ACC112 (cell line): Measurements from ENCODE around the gene LDB3.

Experiments
- H2AFZ ChIP-seq: fragments of 200-600 bp; sonication (generic); one replicate; pipeline ENCODE4 v1.6.0; 2017; ENCODE audit warnings: antibody characterized with exemption, low read length; ENCODE audit not compliant: unreplicated experiment
- H3K27ac ChIP-seq: fragments of 200-600 bp; sonication (generic); 2 replicates; pipeline ENCODE4 v1.5.1; 2014; ENCODE audit warnings: low read depth, mild to moderate bottlenecking, antibody characterized with exemption, low read length, moderate library complexity
- H3K27me3 ChIP-seq: fragments of 200-600 bp; sonication (generic); 2 replicates; pipeline ENCODE4 v1.6.1; 2014; ENCODE audit warnings: mild to moderate bottlenecking, antibody characterized with exemption, low read length, moderate library complexity, mixed read lengths; ENCODE audit not compliant: insufficient read depth
- H3K36me3 ChIP-seq: fragments of 200-600 bp; sonication (generic); 2 replicates; pipeline ENCODE4 v1.6.1; 2016; ENCODE audit warnings: mild to moderate bottlenecking, antibody characterized with exemption, low read length, moderate library complexity, mixed read lengths; ENCODE audit not compliant: insufficient read depth
- H3K4me1 ChIP-seq: fragments of 200-600 bp; sonication (generic); one replicate; pipeline ENCODE4 v1.6.1; 2016; ENCODE audit warnings: low read length, mixed read lengths; ENCODE audit not compliant: insufficient read depth, unreplicated experiment, control insufficient read depth
- H3K4me3 ChIP-seq: fragments of 200-600 bp; sonication (generic); 2 replicates; pipeline ENCODE4 v1.5.1; 2014; ENCODE audit warnings: mild to moderate bottlenecking, low read depth, low read length
- H3K79me2 ChIP-seq: fragments of 200-600 bp; sonication (generic); one replicate; pipeline ENCODE4 v1.6.0; 2016; ENCODE audit warnings: low read length; ENCODE audit not compliant: control insufficient read depth, unreplicated experiment, insufficient read depth

The LDB3 gene

DNA sequence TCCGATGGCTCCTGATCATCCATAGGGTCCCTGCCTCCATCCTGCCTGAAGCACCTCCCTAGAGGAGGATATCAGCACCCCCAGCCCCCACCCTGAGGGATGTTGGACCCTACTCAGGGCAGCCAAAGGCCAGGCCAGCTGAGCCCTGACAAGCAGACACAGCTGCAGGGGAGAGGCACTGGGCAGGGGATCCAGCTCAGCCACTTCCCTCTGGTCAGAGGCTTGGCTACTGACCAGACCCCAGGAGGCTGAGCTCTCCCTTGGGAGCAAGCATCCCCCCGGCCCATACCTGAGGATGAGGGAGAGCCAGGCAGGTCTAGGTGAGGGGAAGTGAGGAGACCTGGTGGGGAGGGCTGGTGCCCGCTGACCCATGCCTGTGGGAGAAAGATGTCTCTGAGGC, 6.6 kb downstream of the LDB3 start:
- no peak overlapping the region for H3K4me3 ChIP-seq
- H3K36me3 ChIP-seq = no peaks in the 10 kb centered on the region
- H3K27ac ChIP-seq = no peak overlapping the region
- no peaks in the 10 kb centered on the region for H3K27me3 ChIP-seq
- H3K79me2 ChIP-seq = no peaks in the 10 kb centered on the region
- no peaks in the 10 kb centered on the region for H3K4me1 ChIP-seq
- H2AFZ ChIP-seq = no peak overlapping the region

DNA sequence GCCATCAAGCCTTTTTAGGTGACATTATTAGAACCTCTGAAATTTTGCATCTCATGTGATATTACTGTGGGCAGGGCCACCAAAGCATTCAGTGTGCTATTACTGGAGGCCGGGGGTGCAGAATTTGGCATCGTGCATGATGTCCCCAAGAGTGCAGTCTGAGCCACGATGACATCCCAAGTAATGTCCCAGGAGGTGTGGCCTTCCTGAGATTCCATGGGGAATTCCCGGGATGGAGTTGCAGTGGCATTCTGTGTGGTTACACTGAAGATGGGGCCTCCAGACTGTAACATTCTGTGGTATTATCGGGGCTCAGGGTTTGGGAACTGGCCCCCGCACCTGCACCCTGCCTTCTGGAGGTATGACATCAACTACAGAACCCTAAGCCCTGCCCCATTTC, 9.1 kb downstream of the LDB3 start:
- Histone ChIP-seq H2AFZ (no peak overlapping the region), H3K27me3 (no peaks in the 10 kb centered on the region), H3K27ac (no peak overlapping the region), H3K4me3 (no peak overlapping the region), H3K4me1 (no peaks in the 10 kb centered on the region), H3K79me2 (no peaks in the 10 kb centered on the region), H3K36me3 (no peaks in the 10 kb centered on the region)

DNA sequence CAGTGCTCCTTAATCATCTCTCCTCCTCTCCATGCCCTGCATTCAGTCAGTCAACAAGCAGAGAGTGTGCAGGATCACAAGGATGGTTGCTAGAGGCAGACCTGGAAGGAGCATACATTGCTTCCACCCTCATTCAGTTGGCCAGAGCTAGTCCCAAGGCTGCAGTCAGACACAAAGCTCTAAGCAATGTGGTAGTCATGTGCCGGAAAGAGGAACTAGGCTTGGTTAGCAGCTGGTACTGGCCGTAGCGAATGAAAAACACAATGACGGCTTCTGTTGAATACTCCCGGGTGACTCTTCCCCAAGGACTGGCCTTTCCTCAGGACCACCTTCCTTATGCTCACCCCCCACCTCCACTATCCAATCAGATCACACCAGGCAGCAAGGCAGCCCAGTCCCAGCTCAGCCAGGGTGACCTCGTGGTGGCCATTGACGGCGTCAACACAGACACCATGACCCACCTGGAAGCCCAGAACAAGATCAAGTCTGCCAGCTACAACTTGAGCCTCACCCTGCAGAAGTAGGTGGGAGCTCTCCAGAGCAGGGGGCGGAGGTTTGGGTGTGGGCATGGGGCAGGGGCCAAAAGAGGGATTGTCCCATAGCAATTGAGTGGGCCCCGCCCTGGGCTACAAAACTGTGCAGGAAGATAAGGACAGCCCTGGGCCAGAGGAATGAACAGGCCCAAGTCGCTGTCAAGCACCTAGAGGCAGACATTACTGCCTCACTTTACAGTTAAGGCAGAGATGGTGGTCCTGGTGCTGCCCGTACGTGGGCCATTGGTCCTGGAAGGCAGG, 10.9 kb downstream of the LDB3 start:
- Histone ChIP-seq H3K36me3 (no peaks in the 10 kb centered on the region), H2AFZ (no peak overlapping the region), H3K27me3 (no peaks in the 10 kb centered on the region), H3K27ac (no peak overlapping the region), H3K4me3 (no peak overlapping the region), H3K4me1 (no peaks in the 10 kb centered on the region), H3K79me2 (no peaks in the 10 kb centered on the region)

DNA sequence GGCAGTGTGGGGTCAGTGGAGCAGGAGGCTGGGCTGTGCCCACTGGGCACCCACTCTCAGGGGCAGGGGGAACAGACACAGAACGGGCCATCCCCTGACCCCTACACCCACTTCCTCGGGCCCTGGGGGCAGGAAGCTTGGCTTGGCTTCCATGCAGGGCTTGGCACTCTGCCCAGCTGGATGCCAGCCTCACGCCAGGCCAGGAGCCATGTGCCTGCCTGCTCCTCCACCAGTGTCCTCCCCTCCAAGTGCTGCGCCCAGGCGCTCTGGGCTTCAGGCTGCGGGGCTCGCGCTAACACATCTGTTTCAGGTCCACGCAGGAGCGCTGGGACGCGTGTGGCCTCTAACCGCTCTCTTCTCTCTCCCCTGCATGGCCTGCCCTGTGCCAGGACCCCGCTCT, 12.7 kb downstream of the LDB3 start:
- H2AFZ ChIP-seq = no peak overlapping the region
- H3K27ac ChIP-seq = no peak overlapping the region
- H3K27me3 ChIP-seq = no peaks in the 10 kb centered on the region
- H3K36me3 ChIP-seq = no peaks in the 10 kb centered on the region
- no peak overlapping the region for H3K4me3 ChIP-seq
- H3K79me2 ChIP-seq = no peaks in the 10 kb centered on the region
- H3K4me1 ChIP-seq = no peaks in the 10 kb centered on the region

DNA sequence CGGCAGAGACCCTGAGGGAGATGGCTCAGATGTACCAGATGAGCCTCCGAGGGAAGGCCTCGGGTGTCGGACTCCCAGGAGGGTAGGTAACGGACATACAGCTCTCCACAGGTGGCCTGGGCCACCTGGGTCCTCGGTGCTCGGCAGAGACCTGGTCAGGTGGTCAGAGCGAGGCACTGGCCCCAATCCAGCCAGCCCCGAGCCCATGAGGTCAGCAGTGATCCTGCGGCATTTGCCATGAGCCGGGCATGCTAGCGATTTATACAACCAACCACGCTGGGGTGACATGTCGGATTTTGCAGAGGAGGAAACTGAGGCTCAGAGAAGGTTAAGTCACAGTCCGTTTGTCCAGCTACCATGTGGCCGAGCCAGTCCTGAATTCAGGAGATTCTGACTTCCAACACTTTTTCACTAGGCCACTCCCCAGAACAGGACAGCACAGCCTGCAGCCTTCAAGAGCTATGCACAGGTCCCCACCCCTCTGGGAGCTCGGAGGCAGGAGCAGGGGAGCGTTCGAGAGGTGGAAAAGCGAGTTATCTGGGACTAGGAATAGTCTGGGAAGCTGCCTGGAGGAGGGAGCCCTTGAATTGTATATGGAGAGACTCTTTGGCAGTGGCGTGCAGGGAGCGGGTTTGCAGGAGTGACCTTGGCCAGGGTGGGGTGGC, 13.5 kb downstream of the LDB3 start:
- Histone ChIP-seq H3K4me1 (no peaks in the 10 kb centered on the region), H3K79me2 (no peaks in the 10 kb centered on the region), H2AFZ (no peak overlapping the region), H3K4me3 (no peak overlapping the region), H3K36me3 (no peaks in the 10 kb centered on the region), H3K27ac (no peak overlapping the region), H3K27me3 (no peaks in the 10 kb centered on the region)

DNA sequence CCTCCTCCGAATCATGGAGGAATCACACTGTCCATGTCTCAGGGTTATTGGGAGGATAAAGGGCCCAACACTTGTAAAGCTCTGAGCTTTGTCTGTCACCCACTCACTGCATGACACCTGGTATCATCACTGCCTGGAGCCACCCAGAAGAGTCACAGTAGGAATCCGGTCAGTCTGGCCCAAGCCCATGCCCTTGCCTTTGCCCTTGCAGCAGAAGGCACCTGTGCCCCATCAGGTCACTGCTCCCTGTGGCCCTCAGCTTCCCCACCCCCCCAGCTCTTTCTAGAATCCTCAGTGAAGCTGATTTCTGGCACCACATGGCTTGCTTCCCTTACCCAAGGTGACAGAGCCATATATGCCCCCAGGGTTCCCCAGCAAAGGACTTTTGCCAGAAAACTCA, 14.4 kb downstream of the LDB3 start:
- no peak overlapping the region for H2AFZ ChIP-seq
- no peaks in the 10 kb centered on the region for H3K79me2 ChIP-seq
- no peaks in the 10 kb centered on the region for H3K27me3 ChIP-seq
- H3K4me1 ChIP-seq = peaks cover under 1% of the 10 kb centered on the region
- no peaks in the 10 kb centered on the region for H3K36me3 ChIP-seq
- H3K4me3 ChIP-seq = no peak overlapping the region
- no peak overlapping the region for H3K27ac ChIP-seq

DNA sequence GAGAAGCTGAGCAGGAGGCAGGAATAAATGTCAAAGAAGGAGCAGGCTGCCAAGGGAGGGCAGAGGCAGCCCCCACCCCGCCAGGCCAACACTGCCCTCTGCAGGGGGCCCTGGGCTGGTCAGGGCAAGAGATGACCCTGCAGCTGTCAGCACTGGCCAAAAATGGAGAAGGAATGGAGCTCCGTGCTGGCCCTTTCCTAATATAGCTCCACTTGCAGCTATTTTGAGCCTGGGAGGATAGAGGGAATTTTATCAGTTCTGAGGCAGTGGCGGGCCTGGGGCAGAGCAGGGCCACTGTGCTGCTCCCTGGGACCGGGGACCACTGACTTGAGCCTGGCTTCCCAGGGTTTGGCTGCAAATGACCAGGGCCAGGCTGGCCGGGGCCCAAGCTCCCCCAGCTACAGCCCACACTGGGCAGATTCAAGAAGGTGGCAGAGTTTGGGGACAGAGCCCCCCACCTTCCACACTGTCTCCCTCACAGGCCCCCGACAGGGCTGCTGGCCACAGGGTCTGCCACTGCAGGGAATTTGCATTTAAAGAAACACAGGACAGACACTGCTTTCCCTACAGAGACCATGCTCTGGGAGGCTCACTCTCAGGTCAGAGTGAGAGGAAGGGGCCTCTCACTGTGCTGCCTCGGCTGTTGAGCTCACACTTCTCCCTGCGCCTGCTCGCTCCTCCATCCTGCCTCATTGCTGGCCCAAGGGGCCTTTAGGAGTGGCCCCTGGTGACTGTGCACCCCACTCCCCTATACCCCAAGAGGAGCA, 16.2 kb downstream of the LDB3 start:
- H3K79me2 ChIP-seq = no peaks in the 10 kb centered on the region
- H3K27me3 ChIP-seq = no peaks in the 10 kb centered on the region
- H3K4me3 ChIP-seq = no peak overlapping the region
- no peak overlapping the region for H3K27ac ChIP-seq
- peaks cover 5% of the 10 kb centered on the region for H3K4me1 ChIP-seq
- no peak overlapping the region for H2AFZ ChIP-seq
- H3K36me3 ChIP-seq = no peaks in the 10 kb centered on the region

DNA sequence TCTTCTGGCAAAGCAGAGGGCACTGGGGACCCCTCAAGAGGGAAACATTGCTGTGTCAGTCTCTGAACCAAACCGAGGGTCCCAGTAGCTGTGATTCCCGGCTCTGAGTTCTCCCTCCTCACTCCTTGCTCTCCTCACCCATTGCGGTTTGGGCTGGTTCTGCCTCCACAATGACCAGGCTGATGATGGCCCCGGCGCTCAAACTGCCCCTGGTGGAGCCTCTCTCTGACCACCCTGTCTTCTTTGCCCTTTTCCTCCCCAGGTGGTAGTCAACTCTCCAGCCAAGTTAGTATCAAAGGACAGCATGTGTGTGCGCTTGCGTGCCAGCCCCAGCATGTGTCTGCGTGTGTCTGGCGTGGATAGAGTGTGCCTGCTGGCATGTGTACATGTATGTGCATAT, 17.1 kb downstream of the LDB3 start:
- H3K4me3 ChIP-seq = no peak overlapping the region
- no peaks in the 10 kb centered on the region for H3K27me3 ChIP-seq
- no peaks in the 10 kb centered on the region for H3K79me2 ChIP-seq
- H2AFZ ChIP-seq = no peak overlapping the region
- H3K36me3 ChIP-seq = no peaks in the 10 kb centered on the region
- H3K27ac ChIP-seq = no peak overlapping the region
- peaks cover 5% of the 10 kb centered on the region for H3K4me1 ChIP-seq

DNA sequence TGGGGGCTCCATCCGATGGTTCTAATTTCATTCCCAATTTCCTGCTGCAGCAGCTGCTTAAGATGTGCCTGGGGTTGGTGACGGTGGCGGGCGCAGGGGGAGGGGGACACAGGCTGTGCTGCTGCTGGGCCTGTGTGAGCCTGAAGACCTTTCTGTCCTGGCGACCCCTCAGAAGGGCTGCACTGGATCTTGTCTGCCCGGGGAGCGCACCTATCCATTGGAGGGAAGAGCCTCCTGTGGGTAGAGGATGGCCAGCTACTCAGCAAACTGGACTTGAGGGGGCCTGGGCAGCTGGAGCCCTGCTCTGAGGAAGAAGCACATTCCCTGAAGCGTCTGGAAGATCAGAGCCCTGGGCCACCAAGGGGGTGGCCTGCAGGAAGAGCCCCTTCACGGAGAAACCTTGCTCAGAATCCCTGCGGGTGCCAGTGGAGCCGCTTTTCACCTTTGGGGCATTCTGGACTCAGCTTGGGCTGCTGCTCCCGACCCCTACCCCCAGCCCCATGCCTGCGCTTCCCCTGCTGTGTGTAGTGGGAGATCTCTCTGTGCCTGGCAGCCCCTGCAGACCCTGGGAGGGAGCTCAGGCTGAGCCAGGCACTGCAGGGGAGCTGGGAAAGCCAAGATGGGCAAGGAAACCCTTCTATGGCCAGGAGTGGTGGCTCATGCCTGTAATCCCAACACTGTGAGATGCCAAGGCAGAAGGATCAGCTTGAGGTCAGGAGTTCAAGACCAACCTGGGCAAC, 17.8 kb downstream of the LDB3 start:
- H3K27me3 ChIP-seq = no peaks in the 10 kb centered on the region
- H2AFZ ChIP-seq = no peak overlapping the region
- H3K4me1 ChIP-seq = peaks cover 5% of the 10 kb centered on the region
- H3K4me3 ChIP-seq = no peak overlapping the region
- no peaks in the 10 kb centered on the region for H3K36me3 ChIP-seq
- H3K79me2 ChIP-seq = no peaks in the 10 kb centered on the region
- H3K27ac ChIP-seq = no peak overlapping the region

DNA sequence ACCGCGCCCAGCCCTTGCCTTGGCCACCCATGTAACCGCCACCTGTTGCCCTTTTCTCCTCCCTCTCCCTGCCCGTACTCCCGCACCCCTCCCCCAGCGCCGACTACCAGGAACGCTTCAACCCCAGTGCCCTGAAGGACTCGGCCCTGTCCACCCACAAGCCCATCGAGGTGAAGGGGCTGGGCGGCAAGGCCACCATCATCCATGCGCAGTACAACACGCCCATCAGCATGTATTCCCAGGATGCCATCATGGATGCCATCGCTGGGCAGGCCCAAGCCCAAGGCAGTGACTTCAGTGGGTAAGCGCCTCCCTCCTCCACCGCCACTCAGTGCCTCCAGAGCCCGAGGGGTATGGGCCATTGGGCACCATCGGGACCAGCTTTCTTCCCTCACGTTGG, 18.7 kb downstream of the LDB3 start:
- Histone ChIP-seq H3K79me2 (no peaks in the 10 kb centered on the region), H3K36me3 (no peaks in the 10 kb centered on the region), H3K4me3 (no peak overlapping the region)

More for the DNA sequence above, 18.7 kb downstream of the LDB3 start:
- H2AFZ ChIP-seq = no peak overlapping the region
- H3K4me1 ChIP-seq = peaks cover 5% of the 10 kb centered on the region
- no peaks in the 10 kb centered on the region for H3K27me3 ChIP-seq
- no peak overlapping the region for H3K27ac ChIP-seq
